ENCODE data around the gene HSD3B7. TPM values are rescaled to one million over a fixed set of nuclear protein-coding genes. Genes with fewer than 3 reads are reported as not detected.

Gene HSD3B7
- total RNA-seq, 1 donor from 2014 or later, result 14.5 TPM

- DNase-seq (ENCODE audit: extremely low spot score in 2 of 2), result peak; percentile 99
- Histone ChIP-seq H3K4me3 (peak within 1 kb of the TSS; percentile 65 to 94), H3K4me1 (peaks cover 21% of the 10 kb centered on the region), H3K9me3 (no peaks in the 10 kb centered on the region), H3K27ac (peak within 1 kb of the TSS; percentile 99), H3K27me3 (no peaks in the 10 kb centered on the region), H3K36me3 (peaks cover 0 to 17% of the 10 kb centered on the region in 2 donors)
- intact Hi-C loops (cut with DNase I), result loop anchor here (2.0 to 5.0 kb wide), 3 partner anchors 36 to 109 kb away; no protein-coding TSS in a partner anchor
- TF ChIP-seq POLR2AphosphoS5 (IDR thresholded peaks at IDR 0.05; ENCODE audit: insufficient read depth in 1 of 2, low read depth in 1 of 2), result peak; percentile 96 to 97
- peak in 1 of 3 experiments; percentile 5 for TF ChIP-seq CTCF (IDR thresholded peaks at IDR 0.05)
- peak in 1 of 2 donors; percentile 51 for TF ChIP-seq POLR2A (IDR thresholded peaks at IDR 0.05)
These were observed 48.0 kb downstream of the HSD3B7 start, which contains the start of gene STX4 for GRCh38 chr16:31032736-31033708. Gene STX4 (plus strand): TSS chr16:31033558. CDS start chr16:31033806, 248 bp downstream.

- intact Hi-C loops (cut with DNase I), result loop anchor here (2.0 to 5.0 kb wide), 3 partner anchors 37 to 108 kb away; no protein-coding TSS in a partner anchor
- H3K36me3 ChIP-seq, result peaks cover 0 to 26% of the 10 kb centered on the region in 2 donors
- no peaks in the 10 kb centered on the region for H3K27me3 ChIP-seq
- H3K4me1 ChIP-seq, result peaks cover 21% of the 10 kb centered on the region
- TF ChIP-seq POLR2AphosphoS5 (IDR thresholded peaks at IDR 0.05; ENCODE audit: insufficient read depth in 1 of 2, low read depth in 1 of 2), result peak; percentile 77 to 85
- TF ChIP-seq CTCF (IDR thresholded peaks at IDR 0.05), result no peak
- TF ChIP-seq POLR2A (IDR thresholded peaks at IDR 0.05), result peak in 1 of 2 donors; percentile 19
- H3K9me3 ChIP-seq, result no peaks in the 10 kb centered on the region
- DNase-seq (ENCODE audit: extremely low spot score in 2 of 2), result peak in 1 of 2 donors; percentile 95
- H3K27ac ChIP-seq, result peak overlapping the region; percentile 99
- H3K4me3 ChIP-seq, result peak overlapping the region; percentile 65 to 94
These were observed 48.9 kb downstream of the HSD3B7 start for GRCh38 chr16:31033709-31034492.

GRCh38 chr16:31036691-31037090, 51.7 kb downstream of the HSD3B7 start:
- H3K9me3 ChIP-seq, result no peaks in the 10 kb centered on the region
- no peak overlapping the region for H3K4me3 ChIP-seq
- H3K27ac ChIP-seq, result no peak overlapping the region
- peaks cover 21% of the 10 kb centered on the region for H3K4me1 ChIP-seq
- H3K27me3 ChIP-seq, result no peaks in the 10 kb centered on the region
- H3K36me3 ChIP-seq, result peaks cover 0 to 40% of the 10 kb centered on the region in 2 donors
- no peak for DNase-seq (ENCODE audit: extremely low spot score in 2 of 2)
- intact Hi-C loops (cut with DNase I), result no loop called here
- no peak for TF ChIP-seq POLR2AphosphoS5 (IDR thresholded peaks at IDR 0.05; ENCODE audit: insufficient read depth in 1 of 2, low read depth in 1 of 2)
- no peak for TF ChIP-seq CTCF (IDR thresholded peaks at IDR 0.05)
- TF ChIP-seq POLR2A (IDR thresholded peaks at IDR 0.05), result no peak

Small RNAs within 50 kb of the gene (small RNA-seq; reads per million reads assigned to genes)
- not detected for gene AC135048.1

Other genes with a start within 250 kb of the HSD3B7 start
- 32.9 TPM for gene PHKG2, start 236.8 kb upstream of the HSD3B7 start, total RNA-seq
- gene CFAP119, start 223.1 kb upstream of the HSD3B7 start, total RNA-seq, result 1.7 TPM
- 60.9 TPM for gene RNF40, start 222.9 kb upstream of the HSD3B7 start, total RNA-seq
- gene ZNF629, start 198.0 kb upstream of the HSD3B7 start, total RNA-seq, result 11.3 TPM
- 38.1 TPM for gene BCL7C, start 91.1 kb upstream of the HSD3B7 start, total RNA-seq
- 3.2 TPM for gene CTF1, start 88.6 kb upstream of the HSD3B7 start, total RNA-seq
- gene FBXL19, start 61.6 kb upstream of the HSD3B7 start, total RNA-seq, result 21.4 TPM
- gene ORAI3, start 36.1 kb upstream of the HSD3B7 start, total RNA-seq, result 27.0 TPM
- gene SETD1A, start 27.5 kb upstream of the HSD3B7 start, total RNA-seq, result 10.6 TPM
- gene STX1B, start 25.4 kb downstream of the HSD3B7 start, total RNA-seq, result 4.7 TPM
- 42.5 TPM for gene STX4, start 48.4 kb downstream of the HSD3B7 start, total RNA-seq
- gene ZNF668, start 89.0 kb downstream of the HSD3B7 start, total RNA-seq, result 5.4 TPM
- gene ZNF646, start 89.2 kb downstream of the HSD3B7 start, total RNA-seq, result 10.6 TPM
- 2.0 TPM for gene PRSS53, start 103.7 kb downstream of the HSD3B7 start, total RNA-seq
- gene VKORC1, start 109.6 kb downstream of the HSD3B7 start, total RNA-seq, result 123 TPM
- gene BCKDK, start 123.2 kb downstream of the HSD3B7 start, total RNA-seq, result 48.9 TPM
- 76.6 TPM for gene KAT8, start 132.5 kb downstream of the HSD3B7 start, total RNA-seq
- gene PRSS8, start 150.5 kb downstream of the HSD3B7 start, total RNA-seq, result 26.0 TPM
- 1.2 TPM for gene PRSS36, start 164.9 kb downstream of the HSD3B7 start, total RNA-seq
- 74.2 TPM for gene FUS, start 194.9 kb downstream of the HSD3B7 start, total RNA-seq
- gene PYCARD, start 217.6 kb downstream of the HSD3B7 start, total RNA-seq, result 85.0 TPM
- not detected for gene TRIM72, start 228.9 kb downstream of the HSD3B7 start, total RNA-seq
- gene PYDC1, start 231.9 kb downstream of the HSD3B7 start, total RNA-seq, result not detected